Psoas muscle (tissue), 8 donors: Measurements from ENCODE around the gene DNAAF9. TPM values are rescaled to one million over a fixed set of nuclear protein-coding genes. Genes with fewer than 3 reads are reported as not detected.
A peak's percentile ranks its signal among the peaks of the same experiment; 100 is the strongest.
"Not testable (repeated sequence)": the region's sequence is repeated elsewhere in the genome, so short reads cannot be mapped to it uniquely, and the experiment has no call there.

Experiments used
- ATAC-seq, 4 donors: fragments of 200-7000 bp; cut with Tn5 transposase; one replicate each; pipeline ENCODE4 v1.9.1; 2020; ENCODE audit warnings: moderate library complexity in 3 of 4, mild to moderate bottlenecking in 2 of 4
- DNase-seq, 2 donors: peaks; one replicate each; pipeline ENCODE4 v3.0.0-alpha.2; 2020
- H3K27ac ChIP-seq: fragments of 200-600 bp; one replicate; pipeline ENCODE4 v1.8.0; 2022
- H3K27me3 ChIP-seq, 3 donors: fragments of 200-600 bp in 1 of 3; one replicate each; pipeline versions ENCODE4 v1.6.1 to v1.8.0; 2013 to 2022; ENCODE audit warnings: low read length in 2 of 3, mild to moderate bottlenecking in 2 of 3, moderate library complexity in 1 of 3; ENCODE audit not compliant: insufficient read depth in 3 of 3
- H3K36me3 ChIP-seq, 2 donors: fragments of 200-600 bp in 1 of 2; one replicate each; pipeline versions ENCODE4 v1.6.1 to v1.8.0; 2013 to 2022; ENCODE audit warnings: low read depth in 1 of 2, mild to moderate bottlenecking in 1 of 2, moderate library complexity in 1 of 2; ENCODE audit not compliant: insufficient read depth in 1 of 2
- H3K4me1 ChIP-seq: fragments of 200-600 bp; one replicate; pipeline ENCODE4 v1.8.0; 2022
- H3K4me3 ChIP-seq: fragments of 200-600 bp; one replicate; pipeline ENCODE4 v1.8.0; 2022; ENCODE audit warnings: mild to moderate bottlenecking
- H3K9me3 ChIP-seq: fragments of 200-600 bp; one replicate; pipeline ENCODE4 v1.8.0; 2022
- WGBS, 3 donors: extraction: QIAGEN DNeasy Blood & Tissue Kit; methylation state at CpG; one replicate each; pipeline versions ENCODE4 v1.1.6 to v1.1.7; 2013; 5-methylcytosine and 5-hydroxymethylcytosine counted together
- intact Hi-C, 2 donors: fragments of 100-400 bp; cut with DNase I; formaldehyde crosslinking; loops; one replicate each; pipeline versions ENCODE4 v1.11.0 to v1.14.2; 2022
- polyA plus RNA-seq, 3 donors: library from polyadenylated mRNA; stranded (reverse); fragments of 200-250 nt; gene quantifications; one replicate each; pipeline ENCODE4 v1.2.3, GENCODE V29; 2013
- total RNA-seq, 4 donors: library from RNA; stranded (reverse); fragmentation: NEBNext Ultra II Directional in 2 of 4; extraction: Animal tissue kit (Norgen Biotek cat#: 25700) in 2 of 4; gene quantifications; one replicate each; pipeline versions ENCODE4 v1.2.1 to v1.2.4, GENCODE V29; 2021 to 2023
- TF ChIP-seq, protein P1 (sequence below): fragments of 200-600 bp; IDR thresholded peaks from one replicate; pipeline ENCODE4 v1.8.0; 2022; ENCODE audit warnings: antibody characterized with exemption
- donor health status: healthy with polysubstance abuse.
- donor health status: DM: no; HTN: no; CAD: no; lungs with moderate emphysema.
- donor health status: Bipolar disorder and iron deficiency.
- donor health status: healthy.
- donor health status: DM: yes; HTN: yes; CAD: no.
- donor health status: DM: no; HTN: no; CAD: no.
- donor health status: DM: no; HTN: no; CAD: no.
- donor health status: DM: yes; HTN: yes; CAD: no.

DNAAF9 gene
- total and polyA plus RNA-seq, 7 donors: 5.4 to 27.0 (median 17.2) TPM

DNA sequence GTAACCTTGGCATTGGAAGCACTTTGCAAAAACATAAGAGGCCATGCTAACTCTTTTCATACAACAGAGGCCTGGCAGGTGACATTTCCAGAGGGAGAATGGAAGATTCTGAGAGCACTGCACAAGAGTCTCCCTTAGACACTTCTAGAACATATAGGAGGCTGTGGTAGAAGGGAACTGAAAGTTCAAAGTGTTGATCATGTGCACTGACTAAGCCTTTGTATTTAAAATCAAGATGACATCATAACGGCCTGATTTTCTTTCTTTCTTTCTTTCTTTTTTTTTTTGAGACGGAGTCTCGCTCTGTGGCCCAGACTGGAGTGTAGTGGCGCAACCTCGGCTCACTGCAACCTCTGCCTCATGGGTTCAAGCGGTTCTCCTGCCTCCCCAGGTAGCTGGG, 26.8 kb upstream of the DNAAF9 start:
- WGBS, 3 donors: 86 to 92% (median 90%) methylated on average over 6 of the region's 6 CpGs
- no peaks in the 10 kb centered on the region for H3K4me1 ChIP-seq
- ATAC-seq (no peak), DNase-seq (no peak)
- intact Hi-C loops: no loop called here
- H3K36me3 ChIP-seq: no peaks in the 10 kb centered on the region
- H3K27ac ChIP-seq: no peak overlapping the region
- H3K4me3 ChIP-seq: no peak overlapping the region
- H3K27me3 ChIP-seq: no peaks in the 10 kb centered on the region
- H3K9me3 ChIP-seq: no peaks in the 10 kb centered on the region
- TF ChIP-seq, protein P1, sequence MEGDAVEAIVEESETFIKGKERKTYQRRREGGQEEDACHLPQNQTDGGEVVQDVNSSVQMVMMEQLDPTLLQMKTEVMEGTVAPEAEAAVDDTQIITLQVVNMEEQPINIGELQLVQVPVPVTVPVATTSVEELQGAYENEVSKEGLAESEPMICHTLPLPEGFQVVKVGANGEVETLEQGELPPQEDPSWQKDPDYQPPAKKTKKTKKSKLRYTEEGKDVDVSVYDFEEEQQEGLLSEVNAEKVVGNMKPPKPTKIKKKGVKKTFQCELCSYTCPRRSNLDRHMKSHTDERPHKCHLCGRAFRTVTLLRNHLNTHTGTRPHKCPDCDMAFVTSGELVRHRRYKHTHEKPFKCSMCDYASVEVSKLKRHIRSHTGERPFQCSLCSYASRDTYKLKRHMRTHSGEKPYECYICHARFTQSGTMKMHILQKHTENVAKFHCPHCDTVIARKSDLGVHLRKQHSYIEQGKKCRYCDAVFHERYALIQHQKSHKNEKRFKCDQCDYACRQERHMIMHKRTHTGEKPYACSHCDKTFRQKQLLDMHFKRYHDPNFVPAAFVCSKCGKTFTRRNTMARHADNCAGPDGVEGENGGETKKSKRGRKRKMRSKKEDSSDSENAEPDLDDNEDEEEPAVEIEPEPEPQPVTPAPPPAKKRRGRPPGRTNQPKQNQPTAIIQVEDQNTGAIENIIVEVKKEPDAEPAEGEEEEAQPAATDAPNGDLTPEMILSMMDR: no peak

DNA sequence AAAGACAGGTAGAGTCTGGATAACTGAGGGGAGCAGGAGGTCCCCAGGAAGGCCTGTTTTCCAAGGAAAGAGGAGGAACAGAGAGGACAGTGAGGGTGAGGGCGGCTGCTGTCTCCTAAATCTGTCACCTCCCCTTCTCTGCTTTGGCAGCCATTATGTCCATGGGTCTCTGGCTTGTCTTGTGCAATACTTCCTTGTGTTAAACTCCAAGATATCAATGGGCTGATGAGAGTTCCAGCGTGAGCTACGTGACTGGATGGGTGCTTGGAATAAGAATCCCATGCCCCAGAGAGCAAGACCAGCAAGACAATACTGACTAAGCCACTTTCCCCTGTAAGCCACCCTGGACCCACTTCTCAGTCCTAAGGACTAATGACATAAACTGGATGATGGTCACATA, 26.3 kb upstream of the DNAAF9 start:
- intact Hi-C loops: no loop called here
- Histone ChIP-seq H3K27me3 (no peaks in the 10 kb centered on the region), H3K36me3 (no peaks in the 10 kb centered on the region), H3K4me1 (no peaks in the 10 kb centered on the region), H3K9me3 (no peaks in the 10 kb centered on the region), H3K27ac (no peak overlapping the region), H3K4me3 (no peak overlapping the region)
- DNase-seq (no peak), ATAC-seq (no peak)
- TF ChIP-seq, protein P1: no peak
- whole genome bisulfite sequencing, 3 donors: 67 to 90% (median 83%) methylated on average over 3 of the region's 3 CpGs

DNA sequence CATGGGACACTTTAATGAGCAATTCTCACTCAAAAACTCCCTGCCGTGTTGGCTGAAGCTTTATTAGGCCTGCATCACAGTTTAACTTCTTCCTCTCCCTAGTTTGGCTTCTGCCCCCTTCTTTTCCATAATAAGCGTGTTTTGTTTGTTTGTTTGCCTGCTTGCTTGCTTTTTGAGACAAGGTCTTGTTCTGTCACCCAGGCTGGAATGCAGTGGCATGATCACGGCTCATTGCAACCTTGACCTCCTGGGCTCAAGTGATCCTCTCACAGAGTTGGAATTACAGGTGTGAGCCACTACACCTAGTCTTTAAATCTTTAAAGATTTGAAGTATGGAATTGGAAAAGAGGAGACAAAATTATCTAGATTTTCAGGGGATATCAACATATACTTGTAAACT, 25.4 kb upstream of the DNAAF9 start:
- DNase-seq (no peak), ATAC-seq (no peak)
- Histone ChIP-seq H3K9me3 (no peaks in the 10 kb centered on the region), H3K27me3 (no peaks in the 10 kb centered on the region), H3K4me1 (no peaks in the 10 kb centered on the region), H3K36me3 (no peaks in the 10 kb centered on the region), H3K4me3 (no peak overlapping the region), H3K27ac (no peak overlapping the region)
- intact Hi-C loops: no loop called here
- 73 to 84% (median 84%) methylated on average over 3 of the region's 3 CpGs for WGBS, 3 donors
- TF ChIP-seq, protein P1: no peak

DNA sequence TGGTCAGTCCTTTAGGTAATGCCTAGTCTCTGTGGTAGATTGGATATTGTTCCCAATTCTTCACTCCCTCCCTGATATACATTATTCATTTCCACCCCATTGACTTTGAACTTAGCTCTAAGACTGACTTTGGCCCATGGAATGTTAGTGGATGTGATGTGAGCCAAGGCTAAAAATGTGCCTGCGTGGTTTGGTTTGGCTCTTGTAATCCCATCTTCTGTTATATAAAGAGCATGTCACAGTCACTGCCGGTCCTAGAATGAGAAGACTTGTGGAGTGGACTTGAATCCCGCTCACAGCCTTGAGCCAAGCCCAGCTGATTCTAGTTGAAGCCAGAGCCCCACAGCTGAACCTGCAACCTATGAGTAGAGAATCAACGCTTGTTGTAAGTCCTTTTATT, 23.6 kb upstream of the DNAAF9 start:
- Histone ChIP-seq H3K27ac (no peak overlapping the region), H3K27me3 (no peaks in the 10 kb centered on the region), H3K4me3 (no peak overlapping the region), H3K9me3 (no peaks in the 10 kb centered on the region), H3K36me3 (no peaks in the 10 kb centered on the region), H3K4me1 (no peaks in the 10 kb centered on the region)
- 52 to 58% (median 55%) methylated on average over 4 of the region's 4 CpGs for WGBS, 3 donors
- DNase-seq (no peak), ATAC-seq (peak in 1 of 4 donors; percentile 40)
- intact Hi-C loops: no loop called here
- TF ChIP-seq, protein P1: no peak

DNA sequence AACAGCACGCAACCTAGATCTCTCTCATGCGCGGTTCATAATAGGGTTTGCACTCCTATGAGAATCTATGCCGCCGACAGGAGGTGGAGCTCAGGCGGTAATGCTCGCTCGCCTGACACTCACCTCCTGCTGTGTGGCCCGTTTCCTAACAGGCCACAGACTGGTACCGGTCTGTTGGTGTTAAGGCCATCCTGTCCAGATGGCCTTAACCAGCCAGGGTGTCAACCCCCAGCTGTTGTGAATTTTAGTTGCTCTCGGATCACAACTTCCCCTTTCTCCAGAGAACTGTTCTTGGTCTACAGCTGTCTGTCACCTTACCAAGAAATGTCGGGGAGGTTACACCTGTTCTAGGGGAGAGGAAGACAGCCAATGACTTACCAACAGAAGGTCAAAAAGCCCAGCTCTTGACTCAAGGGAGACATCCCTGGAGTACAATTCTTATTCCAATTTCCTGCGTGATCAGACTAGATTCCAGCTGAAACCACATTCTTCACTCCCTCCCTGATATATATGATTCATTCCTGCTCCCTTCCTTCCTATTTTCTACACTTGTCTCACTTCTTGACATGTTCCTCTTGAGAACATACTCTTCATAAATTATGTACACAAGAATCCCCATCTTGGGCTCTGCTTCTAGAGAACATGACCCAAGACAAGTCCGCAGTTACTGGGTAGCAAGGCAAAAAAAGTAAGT, 23.1 kb upstream of the DNAAF9 start:
- intact Hi-C loops: no loop called here
- H3K4me1 ChIP-seq: no peaks in the 10 kb centered on the region
- H3K36me3 ChIP-seq: no peaks in the 10 kb centered on the region
- no peak overlapping the region for H3K27ac ChIP-seq
- no peaks in the 10 kb centered on the region for H3K9me3 ChIP-seq
- DNase-seq (no peak), ATAC-seq (peak in 1 of 4 donors; percentile 40)
- H3K27me3 ChIP-seq: no peaks in the 10 kb centered on the region
- 64 to 73% (median 69%) methylated on average over 14 of the region's 14 CpGs for WGBS, 3 donors
- TF ChIP-seq, protein P1: no peak
- no peak overlapping the region for H3K4me3 ChIP-seq

DNA sequence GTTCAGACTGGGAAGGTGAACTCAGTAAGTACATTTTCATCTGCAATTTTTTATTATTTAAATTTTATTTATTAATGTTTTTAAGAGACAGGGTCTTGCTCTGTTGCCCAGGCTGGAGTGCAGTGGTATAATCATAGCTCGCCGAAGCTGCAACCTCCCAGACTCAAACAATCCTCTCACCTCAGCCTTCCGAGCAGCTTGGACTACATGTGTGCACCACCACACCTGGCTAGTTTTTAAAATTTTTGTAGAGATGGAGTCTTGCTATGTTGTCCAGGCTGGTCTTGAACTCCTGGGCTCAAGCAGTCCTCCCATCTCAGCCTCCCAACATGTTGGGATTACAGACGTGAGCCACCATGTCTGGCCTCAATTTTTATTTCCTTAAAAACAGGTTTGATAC, 19.3 kb upstream of the DNAAF9 start:
- H3K4me1 ChIP-seq, DNase-seq, H3K9me3 ChIP-seq, intact Hi-C loops, ATAC-seq, H3K36me3 ChIP-seq, H3K27ac ChIP-seq, H3K4me3 ChIP-seq, H3K27me3 ChIP-seq: not testable (repeated sequence)
- WGBS, 3 donors: 70 to 90% (median 77%) methylated on average over 4 of the region's 4 CpGs
